Type B pancreatic cell (in vitro differentiated cells): ENCODE results near the gene DNAJA4. TPM values are rescaled to one million over a fixed set of nuclear protein-coding genes. Genes with fewer than 3 reads are reported as not detected.

ENCODE experiments used
- DNase-seq: peaks from one replicate; pipeline ENCODE4 v3.0.0; 2021; ENCODE audit warnings: mixed read lengths; ENCODE audit not compliant: unreplicated experiment; ENCODE audit errors: extremely low spot score
- H3K27ac Mint-ChIP-seq: 2 replicates; pipeline ENCODE4 v1.8.0; 2021; ENCODE audit warnings: mild to moderate bottlenecking, mixed read lengths
- H3K27me3 Mint-ChIP-seq: 2 replicates; pipeline ENCODE4 v1.8.0; 2021; ENCODE audit warnings: mixed read lengths
- H3K36me3 Mint-ChIP-seq: 2 replicates; pipeline ENCODE4 v1.8.0; 2021; ENCODE audit warnings: mixed read lengths
- H3K4me1 Mint-ChIP-seq: one replicate; pipeline ENCODE4 v1.8.0; 2021; ENCODE audit warnings: mixed read lengths; ENCODE audit not compliant: unreplicated experiment
- H3K4me3 Mint-ChIP-seq: 2 replicates; pipeline ENCODE4 v1.8.0; 2021; ENCODE audit warnings: mild to moderate bottlenecking, mixed read lengths
- H3K9me3 Mint-ChIP-seq: 2 replicates; pipeline ENCODE4 v1.8.0; 2021; ENCODE audit warnings: mixed read lengths
- CTCF ChIP-seq: fragments of 200-600 bp; sonication (generic); conservative IDR thresholded peaks from 2 replicates; pipeline ENCODE4 v1.5.0; 2021; ENCODE audit warnings: antibody characterized with exemption, mild to moderate bottlenecking
- total RNA-seq: library from RNA; stranded (reverse); gene quantifications from 2 replicates; pipeline ENCODE4 v1.2.1, GENCODE V29; 2021; ENCODE audit warnings: low replicate concordance

Gene DNAJA4
- total RNA-seq, 1 donor from 2014 or later = 0.10 TPM

GRCh38 chr15:78224023-78224411 lies 40.3 kb upstream of the DNAJA4 start:
- H3K27ac Mint-ChIP-seq = peak overlapping the region; percentile 0
- no peak overlapping the region for H3K4me3 Mint-ChIP-seq
- H3K4me1 Mint-ChIP-seq = peaks cover 5% of the 10 kb centered on the region
- no peaks in the 10 kb centered on the region for H3K36me3 Mint-ChIP-seq
- no peaks in the 10 kb centered on the region for H3K9me3 Mint-ChIP-seq
- no peak for TF ChIP-seq CTCF
- no peaks in the 10 kb centered on the region for H3K27me3 Mint-ChIP-seq
- no peak for DNase-seq

- Mint-ChIP-seq H3K9me3 (no peaks in the 10 kb centered on the region), H3K27ac (no peak overlapping the region), H3K4me1 (peaks cover 2% of the 10 kb centered on the region), H3K36me3 (no peaks in the 10 kb centered on the region), H3K4me3 (no peak overlapping the region), H3K27me3 (no peaks in the 10 kb centered on the region)
- no peak for DNase-seq
- no peak for TF ChIP-seq CTCF
Observed at GRCh38 chr15:78225783-78226541, 38.4 kb upstream of the DNAJA4 start.

GRCh38 chr15:78228356-78228996 lies 35.9 kb upstream of the DNAJA4 start:
- Mint-ChIP-seq H3K27me3 (peaks cover 3% of the 10 kb centered on the region), H3K4me3 (no peak overlapping the region), H3K4me1 (no peaks in the 10 kb centered on the region), H3K27ac (no peak overlapping the region), H3K9me3 (no peaks in the 10 kb centered on the region), H3K36me3 (no peaks in the 10 kb centered on the region)
- TF ChIP-seq CTCF = no peak
- no peak for DNase-seq

GRCh38 chr15:78229431-78230406 lies 34.6 kb upstream of the DNAJA4 start:
- no peaks in the 10 kb centered on the region for H3K36me3 Mint-ChIP-seq
- no peak for TF ChIP-seq CTCF
- H3K27me3 Mint-ChIP-seq = peaks cover 5% of the 10 kb centered on the region
- no peaks in the 10 kb centered on the region for H3K9me3 Mint-ChIP-seq
- H3K4me1 Mint-ChIP-seq = peaks cover 2% of the 10 kb centered on the region
- DNase-seq = no peak
- H3K27ac Mint-ChIP-seq = no peak overlapping the region
- H3K4me3 Mint-ChIP-seq = no peak overlapping the region

GRCh38 chr15:78232951-78233350 lies 31.4 kb upstream of the DNAJA4 start:
- Mint-ChIP-seq H3K9me3 (no peaks in the 10 kb centered on the region), H3K4me1 (peaks cover 4% of the 10 kb centered on the region), H3K27ac (no peak overlapping the region), H3K36me3 (no peaks in the 10 kb centered on the region), H3K4me3 (no peak overlapping the region), H3K27me3 (peaks cover 9% of the 10 kb centered on the region)
- no peak for DNase-seq
- no peak for TF ChIP-seq CTCF
